NCI-H2196 (cell line): ENCODE measurements around the gene TRAPPC14.
"Not testable (repeated sequence)": the region's sequence is repeated elsewhere in the genome, so short reads cannot be mapped to it uniquely, and the experiment has no call there.

Experiments used
- DNase-seq: peaks from one replicate; lab custom pipeline; 2025; ENCODE audit not compliant: unreplicated experiment; lab: John Stamatoyannopoulos, UW

Gene TRAPPC14

DNA sequence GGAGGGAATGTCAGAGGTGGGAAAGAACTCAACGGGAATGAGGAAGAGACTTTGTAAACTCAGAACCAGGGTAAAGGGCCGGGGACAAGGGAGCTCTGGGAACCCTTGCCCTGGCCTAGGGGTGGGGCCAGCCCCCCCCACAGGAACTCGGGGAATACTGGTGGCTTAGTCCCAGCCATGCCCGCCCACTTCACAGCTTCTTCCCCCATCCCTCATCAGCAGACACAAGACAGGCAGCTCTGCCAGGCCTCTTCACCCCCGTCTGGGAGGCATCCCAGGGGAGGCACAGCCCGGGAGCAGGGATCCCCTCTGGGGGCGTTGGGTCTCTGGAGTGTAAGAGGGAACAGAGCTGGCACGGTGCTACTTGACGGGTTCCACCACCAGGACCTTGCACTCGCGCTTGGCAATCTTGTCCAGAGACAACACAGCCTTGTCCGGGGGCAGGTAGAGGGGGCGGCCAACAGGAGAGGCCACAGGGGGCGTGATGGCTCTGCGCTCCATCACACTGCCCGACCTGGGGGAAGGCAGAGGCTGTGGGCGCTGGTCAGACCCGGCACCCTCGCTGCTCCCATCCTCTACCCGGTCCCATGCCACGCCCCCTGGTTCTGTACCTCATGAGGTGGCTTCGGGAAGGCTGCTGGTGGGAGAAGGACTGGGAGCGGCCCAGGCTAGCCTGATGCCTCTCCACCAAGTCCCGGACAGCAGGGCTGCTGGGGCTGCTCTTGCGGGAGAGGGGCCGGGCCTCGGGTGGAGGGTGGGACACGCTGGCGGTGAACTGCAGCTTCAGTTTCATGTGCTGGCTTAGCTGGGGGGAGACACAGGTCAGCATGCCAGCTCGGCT, 3.7 kb downstream of the TRAPPC14 start:
- DNase-seq = no peak

DNA sequence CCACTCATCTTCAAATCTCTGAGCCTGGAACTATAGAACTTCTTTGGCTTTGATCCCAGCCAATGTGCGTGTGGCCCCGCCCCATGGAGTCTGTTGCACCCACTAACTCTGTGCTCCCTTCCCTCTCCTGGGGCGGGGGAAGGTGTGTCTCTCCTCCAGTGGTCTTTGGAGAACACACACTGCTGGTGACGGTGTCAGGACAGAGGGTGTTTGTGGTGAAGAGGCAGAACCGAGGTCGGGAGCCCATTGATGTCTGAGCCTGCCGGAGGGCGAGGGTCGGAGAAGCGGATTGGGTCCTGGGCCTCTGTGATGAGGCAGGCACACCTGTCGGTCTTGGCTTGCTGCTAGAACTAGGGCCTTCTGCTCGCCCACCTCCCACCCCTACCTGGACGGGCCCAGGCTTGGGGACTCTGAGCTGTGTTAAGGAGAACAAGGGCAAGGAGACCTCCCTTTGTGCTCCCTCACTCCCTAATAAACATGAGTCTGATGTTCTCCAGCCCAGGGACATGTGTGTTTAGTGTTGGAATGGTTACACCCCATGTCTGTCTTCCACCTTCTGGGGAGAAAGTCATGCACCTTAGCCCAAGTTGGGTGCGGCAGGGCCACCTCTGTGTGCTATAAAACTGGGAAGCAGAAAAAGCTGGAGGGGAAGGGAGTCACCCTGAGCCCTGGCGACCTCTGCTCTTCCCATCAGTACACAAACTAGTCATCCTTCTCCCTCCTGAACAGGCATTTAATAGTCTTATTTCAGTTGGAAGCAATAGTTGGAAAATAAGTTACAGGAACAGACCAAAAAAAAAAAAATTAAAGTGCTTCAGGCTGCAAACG, 4.6 kb downstream of the TRAPPC14 start:
- no peak for DNase-seq

DNA sequence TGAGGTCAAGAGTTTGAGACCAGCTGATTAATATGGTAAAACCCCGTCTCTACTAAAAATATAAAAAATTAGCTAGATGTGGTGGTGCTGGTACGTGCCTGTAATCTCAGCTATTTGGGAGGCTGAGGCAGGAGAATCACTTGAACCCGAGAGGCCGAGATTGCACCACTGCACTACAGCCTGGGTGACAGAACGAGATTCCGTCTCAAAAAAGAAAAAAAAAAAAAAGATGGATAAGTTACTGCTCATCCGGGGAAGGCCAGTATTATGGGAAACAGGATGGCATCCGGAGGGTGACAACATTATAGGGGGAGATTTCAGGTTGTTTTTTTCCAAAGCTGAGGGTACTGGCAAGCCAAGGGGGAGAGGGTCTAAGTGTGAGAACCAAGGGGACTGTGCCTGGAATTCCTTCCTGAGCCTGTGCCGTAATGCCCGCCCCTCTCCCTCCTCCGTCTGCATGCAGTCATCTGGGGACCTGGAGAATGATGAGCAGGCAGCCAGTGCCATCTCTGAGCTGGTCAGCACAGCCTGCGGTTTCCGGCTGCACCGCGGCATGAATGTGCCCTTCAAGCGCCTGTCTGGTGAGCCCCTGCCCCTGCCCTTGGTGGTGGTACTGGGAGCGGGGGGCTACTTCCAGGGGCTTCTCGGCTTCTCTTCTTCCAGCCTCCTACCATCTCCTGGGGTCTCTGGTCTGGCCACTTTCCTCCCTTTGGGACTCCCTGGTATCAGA, 5.4 kb downstream of the TRAPPC14 start:
- no peak for DNase-seq

DNA sequence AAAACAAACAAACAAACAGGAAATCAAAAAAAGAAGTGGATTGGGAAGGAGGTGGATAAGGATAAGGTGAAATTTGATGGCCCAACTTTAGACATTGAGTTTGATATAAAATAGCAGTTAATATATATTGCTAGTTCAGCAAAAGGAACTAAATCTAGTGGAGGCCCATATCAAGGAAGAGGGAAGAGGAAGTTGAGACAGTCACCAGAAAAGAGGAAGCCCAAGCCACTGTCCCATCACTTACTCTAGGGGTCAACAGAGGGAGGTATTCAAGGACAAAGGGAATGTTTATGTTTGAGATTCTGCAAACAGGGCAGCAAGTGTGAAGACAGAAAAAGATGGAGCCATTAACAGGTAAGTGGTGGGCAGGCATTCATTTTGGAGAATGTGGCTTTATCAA, 6.1 kb downstream of the TRAPPC14 start:
- DNase-seq = no peak

DNA sequence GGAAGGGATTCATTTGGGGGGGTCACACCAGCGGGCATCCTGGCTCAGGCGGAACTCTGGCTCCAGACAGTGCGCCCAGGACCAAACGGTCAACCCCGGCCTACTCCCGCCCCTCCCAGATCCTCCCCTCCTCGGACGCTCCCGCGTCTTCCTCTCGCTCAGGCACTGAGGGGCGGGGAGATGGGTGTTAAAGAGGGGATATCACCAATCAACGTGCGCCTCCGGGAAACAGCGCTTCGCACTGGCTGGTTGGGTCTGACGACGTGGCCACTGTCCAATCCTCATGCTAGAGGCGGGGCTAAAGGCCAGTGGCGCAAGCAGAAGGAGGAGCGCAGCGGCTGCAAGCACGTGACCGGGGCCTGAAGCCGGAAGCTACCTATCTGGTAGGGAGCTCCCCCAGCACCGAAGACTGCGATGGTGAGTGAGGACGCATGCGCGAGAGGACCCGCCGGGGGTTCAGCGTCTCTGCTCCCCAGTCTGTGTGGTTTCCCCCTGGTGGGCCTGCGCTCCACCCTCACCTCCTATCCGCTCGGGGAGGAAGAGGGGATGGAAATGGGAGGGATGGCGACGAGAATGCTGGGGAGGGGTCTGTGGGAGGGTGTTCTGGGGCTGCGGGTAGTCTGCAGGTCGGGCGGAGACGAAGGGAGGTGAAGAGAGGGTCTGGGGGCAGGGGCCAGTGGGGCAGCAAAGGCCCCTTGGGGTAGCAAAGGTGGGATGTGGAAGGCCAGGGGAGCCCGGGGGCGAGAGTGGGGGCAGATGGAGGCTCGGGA, 9.8 kb downstream of the TRAPPC14 start, which contains the start of gene LAMTOR4:
Gene LAMTOR4, plus strand, starts transcription at position 360 of the 770 bp plus-strand sequence. Its CDS starts 55 bp downstream, at position 415.
- DNase-seq = peak; percentile 99

DNA sequence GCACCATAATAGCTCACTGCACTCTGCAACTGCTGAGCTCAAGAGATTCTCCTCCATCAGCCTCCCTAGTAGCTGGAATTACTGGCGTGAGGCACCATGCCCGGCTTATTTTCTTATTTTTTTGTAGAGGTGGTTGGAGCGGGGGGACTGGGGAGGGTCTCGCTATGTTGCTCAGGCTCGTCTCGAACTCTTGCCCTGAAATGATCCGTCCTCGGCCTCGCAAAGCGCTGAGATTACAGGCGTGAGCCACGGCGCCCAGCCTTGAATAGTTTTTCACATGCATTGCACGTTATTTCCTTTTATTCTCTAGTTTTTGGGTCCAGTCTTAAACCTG, 10.3 kb downstream of the TRAPPC14 start:
- no peak for DNase-seq

DNA sequence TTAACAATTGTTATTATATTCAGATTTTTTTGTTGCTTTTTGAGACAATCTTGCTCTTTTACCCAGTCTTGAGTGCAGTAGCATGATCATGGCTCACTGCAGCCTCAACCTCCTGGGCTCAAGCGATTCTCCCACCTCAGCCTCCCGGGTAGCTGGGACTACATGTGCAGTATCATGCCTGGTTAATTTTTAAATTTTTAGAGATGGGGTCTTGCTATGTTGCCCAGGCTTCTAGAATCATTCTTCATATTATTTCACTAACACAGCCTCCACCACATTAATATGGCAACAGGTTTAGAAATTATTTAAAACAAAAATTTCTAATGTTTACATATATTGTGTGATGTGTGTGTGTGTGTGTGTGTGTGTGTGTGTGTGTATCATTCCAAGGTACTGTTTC, 11.2 kb downstream of the TRAPPC14 start:
- no peak for DNase-seq

DNA sequence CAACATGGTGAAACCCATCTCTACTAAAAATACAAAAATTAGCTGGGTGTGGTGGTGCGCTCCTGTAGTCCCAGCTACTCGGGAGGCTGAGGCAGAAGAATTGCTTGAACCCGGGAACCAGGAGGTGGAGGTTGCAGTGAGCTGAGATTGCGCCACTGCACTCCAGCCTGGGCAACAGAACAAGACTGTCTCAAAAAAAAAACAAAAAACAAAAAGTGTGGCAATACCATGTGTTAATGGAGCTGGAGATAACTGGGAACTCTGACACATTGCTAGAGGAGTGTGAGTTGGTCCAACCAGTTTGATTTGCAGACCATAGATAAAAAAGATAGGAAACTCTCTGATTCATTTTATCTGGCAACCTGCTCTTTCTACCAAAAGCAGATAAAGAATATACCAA, 12.2 kb downstream of the TRAPPC14 start:
- DNase-seq = not testable (repeated sequence)

DNA sequence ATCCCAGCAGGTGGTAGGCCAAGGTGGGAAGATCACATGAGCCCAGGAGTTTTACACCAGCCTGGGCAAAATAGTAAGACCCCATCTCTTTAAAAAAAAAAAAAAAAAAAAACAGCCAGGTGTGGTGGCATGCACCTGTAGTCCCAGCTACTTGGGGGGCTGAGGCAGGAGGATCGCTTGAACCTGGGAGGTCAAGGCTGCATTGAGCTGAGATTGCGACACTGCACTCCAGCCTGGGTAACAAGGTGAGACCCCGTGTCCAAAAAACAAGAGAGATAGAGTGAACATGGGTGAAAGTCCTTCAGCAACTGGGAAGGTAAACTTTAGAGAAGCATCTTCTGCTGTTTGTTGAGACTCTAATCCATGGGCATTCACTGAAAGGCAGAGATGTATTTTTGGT, 16.1 kb downstream of the TRAPPC14 start:
- no peak for DNase-seq

DNA sequence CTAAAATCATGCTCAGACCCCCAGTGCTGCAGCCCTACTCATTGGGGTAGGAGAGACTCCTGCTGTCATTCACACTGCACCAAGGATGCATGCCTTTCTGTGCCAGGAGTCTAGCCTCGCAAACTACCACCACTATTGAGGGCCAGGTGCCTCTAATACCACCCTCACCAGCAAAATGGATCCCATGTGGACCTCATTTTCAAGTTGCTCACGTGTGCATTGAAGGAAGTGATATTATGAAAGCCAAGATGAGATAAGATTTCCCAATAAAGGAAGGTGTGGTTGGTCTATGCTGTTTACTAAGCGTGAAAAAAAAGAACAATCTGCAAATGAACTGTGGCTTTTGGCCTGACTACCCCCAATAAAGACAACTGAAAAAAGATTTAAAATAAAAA, 17.0 kb downstream of the TRAPPC14 start:
- no peak for DNase-seq

DNA sequence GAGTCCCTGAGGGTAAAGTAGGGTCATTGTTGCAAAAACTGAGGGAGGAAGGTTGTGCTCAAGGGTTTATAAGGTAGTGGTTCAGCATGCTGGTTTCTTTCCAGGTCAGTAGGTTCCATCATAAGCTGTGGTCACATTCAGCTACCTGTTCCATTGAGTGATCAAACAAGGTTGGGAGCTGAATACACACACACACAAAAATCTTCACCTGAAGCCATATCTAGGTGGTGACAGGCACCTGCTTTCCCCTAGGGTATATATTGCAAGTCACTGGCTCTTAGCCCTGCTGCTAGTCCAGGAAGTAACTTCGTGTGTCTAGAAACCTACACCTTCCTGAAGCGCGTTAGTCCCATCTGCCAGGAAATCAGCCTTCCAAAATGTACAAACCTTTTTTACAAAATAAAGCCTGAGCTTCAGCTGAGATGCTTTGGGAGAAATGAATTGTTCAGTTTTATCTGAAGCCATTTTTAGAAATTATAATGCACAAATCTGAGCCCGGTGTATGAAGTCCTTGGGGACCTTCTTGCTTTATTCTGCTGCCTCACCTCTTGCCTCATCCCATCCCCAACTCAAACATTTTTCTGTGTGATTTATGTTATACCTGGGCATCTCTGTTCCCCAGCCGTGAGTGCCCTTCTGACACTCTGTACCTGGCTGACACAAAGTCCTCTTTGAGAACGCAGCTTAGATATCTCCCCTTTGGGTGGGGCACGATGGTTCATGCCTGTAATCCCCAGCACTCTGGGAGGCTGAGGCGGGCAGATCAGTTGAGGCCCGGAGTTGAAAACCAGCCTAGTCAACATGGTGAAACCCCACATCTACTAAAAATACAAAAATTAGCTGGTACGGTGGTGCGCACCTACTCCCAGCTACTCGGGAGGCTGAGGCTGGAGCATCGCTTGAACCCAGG, 20.4 kb downstream of the TRAPPC14 start:
- peak; percentile 65 for DNase-seq

DNA sequence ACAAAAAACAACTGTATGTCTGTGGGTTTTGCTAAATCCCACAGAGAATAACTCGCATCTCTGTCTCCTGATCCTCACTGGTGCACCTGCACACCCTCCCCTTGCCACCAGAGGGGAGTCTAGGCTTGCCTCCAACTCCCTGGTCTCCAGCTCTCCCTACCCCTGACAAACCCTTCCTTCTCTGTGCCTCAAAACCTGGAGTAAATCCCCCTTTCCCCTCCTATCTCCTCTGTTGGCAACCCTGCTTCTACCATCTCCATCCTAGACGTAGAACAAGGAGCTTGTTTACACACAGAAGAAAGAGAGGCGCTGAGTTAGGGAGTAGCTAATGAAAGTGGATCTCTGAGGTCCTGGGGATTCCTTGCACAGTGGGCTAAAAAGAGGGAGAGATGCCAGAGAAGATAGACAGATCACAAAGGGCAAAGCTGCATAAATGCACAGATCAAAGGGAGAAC, 25.8 kb downstream of the TRAPPC14 start:
- peak; percentile 62 for DNase-seq

DNA sequence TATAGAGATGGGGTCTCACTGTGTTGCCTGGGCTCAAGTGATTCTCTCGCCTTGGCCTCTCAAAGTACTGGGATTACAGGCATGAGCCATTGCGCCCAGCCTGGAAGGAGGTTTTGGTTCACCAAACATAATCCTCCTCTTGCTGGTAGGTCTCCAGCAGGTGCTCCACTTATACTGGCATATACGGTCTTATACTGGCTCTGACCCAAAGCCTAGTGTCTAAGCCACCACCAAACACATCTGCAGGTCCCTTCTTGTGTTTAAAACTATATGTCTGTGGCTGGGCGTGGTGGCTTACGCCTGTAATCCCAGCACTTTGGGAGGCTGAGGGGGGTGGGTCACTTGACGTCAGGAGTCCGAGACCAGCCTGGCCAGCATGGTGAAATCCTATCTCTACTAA, 26.4 kb downstream of the TRAPPC14 start:
- no peak for DNase-seq

DNA sequence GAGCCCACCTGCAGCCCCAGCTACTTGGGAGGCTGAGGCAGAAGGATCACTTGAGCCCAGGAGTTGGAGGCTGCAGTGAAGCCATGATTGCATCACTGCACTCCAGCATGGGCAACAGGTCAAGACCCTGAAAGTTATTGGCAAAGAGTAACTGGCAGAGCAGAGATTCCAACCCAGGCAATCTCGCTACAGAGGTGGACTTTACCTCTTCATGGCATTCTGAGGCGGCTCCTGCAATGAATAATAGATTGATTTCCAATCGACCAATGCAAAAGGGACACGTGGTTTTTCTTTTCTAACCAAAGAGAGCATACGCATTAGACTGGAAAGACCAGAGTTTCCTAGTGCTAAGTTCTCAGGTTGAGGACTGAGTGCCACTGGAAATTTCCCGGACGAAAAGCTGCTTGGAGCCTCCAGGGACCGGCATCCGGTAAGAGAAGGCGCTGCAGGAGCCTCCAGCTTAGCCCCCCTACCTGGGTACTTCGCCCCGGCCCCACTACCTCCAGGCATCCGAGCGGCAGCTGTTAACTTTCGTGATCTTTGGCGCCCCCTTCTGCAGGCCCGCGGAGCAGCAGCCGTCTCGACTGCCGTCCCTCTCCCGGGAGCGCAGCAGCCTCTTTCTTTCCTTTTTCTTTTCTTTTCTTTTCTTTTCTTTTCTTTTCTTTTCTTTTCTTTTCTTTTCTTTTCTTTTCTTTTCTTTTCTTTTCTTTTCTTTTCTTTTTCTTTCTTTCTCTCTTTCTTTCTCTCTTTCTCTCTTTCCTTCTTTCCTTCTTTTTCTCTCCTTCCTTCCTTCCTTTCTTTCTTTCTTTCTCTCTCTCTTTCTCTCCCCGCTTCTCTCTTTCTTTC, 27.7 kb downstream of the TRAPPC14 start:
- DNase-seq = peak; percentile 85

DNA sequence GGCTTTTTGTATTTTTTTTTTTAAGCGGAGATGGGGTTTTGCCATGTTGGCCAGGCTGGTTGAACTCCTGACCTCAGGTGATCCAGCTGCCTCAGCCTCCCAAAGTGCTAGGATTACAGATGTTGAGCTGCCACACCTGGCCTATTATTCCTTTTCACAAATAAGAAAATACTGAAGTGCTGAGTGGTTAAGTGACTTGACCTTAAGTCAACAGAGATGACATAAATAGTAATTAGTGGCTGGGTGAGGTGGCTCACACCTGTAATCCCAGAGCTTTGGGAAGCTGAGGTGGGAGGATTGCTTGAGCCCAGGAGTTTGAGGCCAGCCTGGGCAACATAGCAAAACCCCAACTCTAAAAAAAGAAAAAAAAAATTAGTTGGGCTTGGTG, 28.3 kb downstream of the TRAPPC14 start:
- peak; percentile 60 for DNase-seq

DNA sequence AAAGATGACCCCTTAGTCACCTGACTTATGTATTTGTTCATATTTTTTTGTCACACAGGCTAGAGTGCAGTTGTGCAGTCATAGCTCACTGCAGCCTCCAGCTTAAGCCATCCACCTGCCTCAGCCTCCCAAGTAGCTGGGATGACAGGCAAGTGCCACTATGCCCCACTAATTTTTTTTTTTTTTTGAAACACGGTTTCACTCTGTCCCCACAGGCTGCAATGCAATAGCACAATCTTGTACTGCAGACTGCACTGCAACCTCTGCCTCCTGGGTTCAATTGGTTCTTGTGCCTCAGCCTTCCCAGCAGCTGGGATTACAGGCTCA, 29.9 kb downstream of the TRAPPC14 start:
- DNase-seq = no peak

DNA sequence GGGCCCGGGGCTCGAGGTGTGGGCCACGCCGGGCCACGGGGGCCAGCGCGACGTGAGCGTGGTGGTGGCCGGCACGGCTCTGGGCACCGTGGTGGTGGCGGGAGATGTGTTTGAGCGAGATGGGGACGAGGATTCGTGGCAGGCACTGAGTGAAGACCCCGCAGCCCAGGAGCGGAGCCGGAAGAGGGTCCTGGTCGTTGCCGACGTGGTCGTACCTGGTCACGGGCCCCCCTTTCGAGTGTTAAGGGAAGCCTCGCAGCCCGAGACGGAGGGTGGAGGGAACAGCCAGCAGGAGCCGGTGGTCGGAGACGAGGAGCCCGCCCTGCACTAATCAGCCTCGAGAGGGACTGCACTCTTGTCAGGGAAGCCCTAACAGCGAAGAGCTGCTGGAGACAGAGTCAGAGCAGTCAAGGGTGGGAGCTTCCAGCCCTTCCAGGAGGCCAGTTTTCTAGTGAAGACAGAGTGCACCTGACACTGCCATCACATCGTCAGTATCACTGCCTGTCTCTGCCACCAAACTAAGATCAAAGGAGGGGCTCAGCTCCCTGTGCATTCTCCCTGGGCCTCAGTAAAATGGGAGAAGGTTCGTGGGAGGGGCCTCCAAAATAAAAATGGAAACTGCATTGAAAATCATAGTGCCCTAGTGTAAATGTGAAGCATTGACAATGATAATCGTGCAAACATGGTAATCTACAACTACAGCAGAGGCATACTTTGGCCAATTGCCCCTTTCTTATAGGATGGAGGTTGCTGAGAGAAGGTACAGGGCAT, 30.5 kb downstream of the TRAPPC14 start:
- DNase-seq = peak; percentile 36
